Mononuclear cell (primary cell): Measurements from ENCODE around the gene NUP93. TPM values are rescaled to one million over a fixed set of nuclear protein-coding genes. Genes with fewer than 3 reads are reported as not detected.

Experiments used
- H3K27me3 ChIP-seq: 2 replicates; pipeline ENCODE4 v1.6.0; 2011; ENCODE audit warnings: low read length, control low read depth; ENCODE audit not compliant: insufficient read depth
- H3K4me1 ChIP-seq: 2 replicates; pipeline ENCODE4 v1.5.1; 2011; ENCODE audit warnings: mild to moderate bottlenecking, low read length, control low read depth; ENCODE audit not compliant: insufficient read depth
- H3K4me3 ChIP-seq: 2 replicates; pipeline ENCODE4 v1.5.1; 2011; ENCODE audit warnings: mild to moderate bottlenecking, low read length, moderate library complexity
- H3K9me3 ChIP-seq: 2 replicates; pipeline ENCODE4 v1.5.1; 2011; ENCODE audit warnings: low read depth, mild to moderate bottlenecking, control low read depth, low read length
- total RNA-seq: library from RNA; depleted of rRNA; stranded (reverse); fragments of >200 nt; gene quantifications from one replicate; pipeline ENCODE4 v1.2.3, GENCODE V29; 2012

The NUP93 gene
- total RNA-seq, 1 donor, result 51.1 TPM

GRCh38 chr16:56894331-56894917, 164.5 kb downstream of the NUP93 start:
- peaks cover 5% of the 10 kb centered on the region for H3K4me1 ChIP-seq
- no peaks in the 10 kb centered on the region for H3K27me3 ChIP-seq
- no peaks in the 10 kb centered on the region for H3K9me3 ChIP-seq
- no peak overlapping the region for H3K4me3 ChIP-seq

GRCh38 chr16:56895813-56896212, 165.9 kb downstream of the NUP93 start:
- no peak overlapping the region for H3K4me3 ChIP-seq
- peaks cover 5% of the 10 kb centered on the region for H3K4me1 ChIP-seq
- no peaks in the 10 kb centered on the region for H3K9me3 ChIP-seq
- no peaks in the 10 kb centered on the region for H3K27me3 ChIP-seq

GRCh38 chr16:56896244-56896643, 166.3 kb downstream of the NUP93 start:
- H3K27me3 ChIP-seq, result no peaks in the 10 kb centered on the region
- H3K9me3 ChIP-seq, result no peaks in the 10 kb centered on the region
- H3K4me1 ChIP-seq, result peaks cover 5% of the 10 kb centered on the region

GRCh38 chr16:56897026-56897799, 167.3 kb downstream of the NUP93 start:
- Histone ChIP-seq H3K27me3 (no peaks in the 10 kb centered on the region), H3K4me3 (no peak overlapping the region), H3K9me3 (no peaks in the 10 kb centered on the region), H3K4me1 (peaks cover 5% of the 10 kb centered on the region)

More at GRCh38 chr16:56896244-56896643, 166.3 kb downstream of the NUP93 start:
- H3K4me3 ChIP-seq, result no peak overlapping the region

GRCh38 chr16:56898847-56899246, 168.9 kb downstream of the NUP93 start:
- Histone ChIP-seq H3K27me3 (no peaks in the 10 kb centered on the region), H3K9me3 (no peaks in the 10 kb centered on the region), H3K4me1 (peaks cover 5% of the 10 kb centered on the region), H3K4me3 (no peak overlapping the region)

Other genes with a start within 250 kb of the NUP93 start
- 36.7 TPM for gene BBS2, start 210.1 kb upstream of the NUP93 start, total RNA-seq
- gene MT4, start 165.1 kb upstream of the NUP93 start, total RNA-seq, result not detected
- gene MT3, start 140.6 kb upstream of the NUP93 start, total RNA-seq, result 0.31 TPM
- gene MT2A, start 121.5 kb upstream of the NUP93 start, total RNA-seq, result 10.9 TPM
- gene MT1E, start 104.3 kb upstream of the NUP93 start, total RNA-seq, result 1.7 TPM
- not detected for gene MT1M, start 97.5 kb upstream of the NUP93 start, total RNA-seq
- gene MT1A, start 91.5 kb upstream of the NUP93 start, total RNA-seq, result not detected
- not detected for gene MT1B, start 78.2 kb upstream of the NUP93 start, total RNA-seq
- 3.3 TPM for gene MT1F, start 72.2 kb upstream of the NUP93 start, total RNA-seq
- not detected for gene MT1G, start 62.1 kb upstream of the NUP93 start, total RNA-seq
- not detected for gene MT1H, start 60.3 kb upstream of the NUP93 start, total RNA-seq
- 28.8 TPM for gene MT1X, start 47.7 kb upstream of the NUP93 start, total RNA-seq
- gene SLC12A3, start 135.1 kb downstream of the NUP93 start, total RNA-seq, result 0.10 TPM
- 211 TPM for gene HERPUD1, start 202.0 kb downstream of the NUP93 start, total RNA-seq
- gene CETP, start 231.8 kb downstream of the NUP93 start, total RNA-seq, result 0.52 TPM